Measurements from ENCODE around the gene KLRF1. TPM values are rescaled to one million over a fixed set of nuclear protein-coding genes. Genes with fewer than 3 reads are reported as not detected.
"Not testable (repeated sequence)": the region's sequence is repeated elsewhere in the genome, so short reads cannot be mapped to it uniquely, and the experiment has no call there.

KLRF1 gene
- total RNA-seq, 4 donors from 2014 or later, result not detected

DNA sequence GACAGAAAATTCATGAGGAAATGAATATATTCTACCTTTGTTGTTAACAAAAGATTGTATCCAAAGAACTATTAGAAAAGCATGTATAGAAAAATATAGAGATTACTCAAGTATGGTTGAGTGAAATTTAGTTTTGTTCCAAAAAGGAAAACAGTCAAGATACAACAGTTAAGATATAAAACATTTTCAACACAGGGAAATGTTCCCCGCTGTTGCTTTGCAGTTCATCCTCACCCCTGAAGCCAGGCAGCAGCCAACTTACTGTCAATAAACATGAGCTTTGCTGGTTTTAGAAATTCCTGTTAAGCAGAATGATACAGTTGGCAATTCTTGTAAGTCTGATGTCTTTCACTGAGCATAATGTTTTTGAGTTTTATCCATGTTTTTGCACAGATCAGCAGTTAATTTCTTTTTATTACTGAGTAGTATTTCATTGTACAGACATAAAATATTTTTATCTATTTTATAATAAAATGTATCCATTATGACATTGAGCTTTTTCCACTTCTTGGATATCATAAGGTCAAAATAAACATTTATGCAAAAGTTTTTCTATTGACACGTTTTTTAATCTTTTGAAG, 43.1 kb downstream of the KLRF1 start:
- Histone ChIP-seq H3K4me1 (no peaks in the 10 kb centered on the region), H3K4me3 (peak overlapping the region; percentile 42 to 64), H3K9me3 (no peaks in the 10 kb centered on the region), H3K27me3 (no peaks in the 10 kb centered on the region), H3K36me3 (no peaks in the 10 kb centered on the region), H3K27ac (peak overlapping the region; percentile 52 to 76 (median 74))
- TF ChIP-seq EP300 (IDR thresholded peaks at IDR 0.05) (no peak), POLR2AphosphoS5 (IDR thresholded peaks at IDR 0.05) (no peak), POLR2A (IDR thresholded peaks at IDR 0.05) (no peak)
- TF ChIP-seq, protein P1, sequence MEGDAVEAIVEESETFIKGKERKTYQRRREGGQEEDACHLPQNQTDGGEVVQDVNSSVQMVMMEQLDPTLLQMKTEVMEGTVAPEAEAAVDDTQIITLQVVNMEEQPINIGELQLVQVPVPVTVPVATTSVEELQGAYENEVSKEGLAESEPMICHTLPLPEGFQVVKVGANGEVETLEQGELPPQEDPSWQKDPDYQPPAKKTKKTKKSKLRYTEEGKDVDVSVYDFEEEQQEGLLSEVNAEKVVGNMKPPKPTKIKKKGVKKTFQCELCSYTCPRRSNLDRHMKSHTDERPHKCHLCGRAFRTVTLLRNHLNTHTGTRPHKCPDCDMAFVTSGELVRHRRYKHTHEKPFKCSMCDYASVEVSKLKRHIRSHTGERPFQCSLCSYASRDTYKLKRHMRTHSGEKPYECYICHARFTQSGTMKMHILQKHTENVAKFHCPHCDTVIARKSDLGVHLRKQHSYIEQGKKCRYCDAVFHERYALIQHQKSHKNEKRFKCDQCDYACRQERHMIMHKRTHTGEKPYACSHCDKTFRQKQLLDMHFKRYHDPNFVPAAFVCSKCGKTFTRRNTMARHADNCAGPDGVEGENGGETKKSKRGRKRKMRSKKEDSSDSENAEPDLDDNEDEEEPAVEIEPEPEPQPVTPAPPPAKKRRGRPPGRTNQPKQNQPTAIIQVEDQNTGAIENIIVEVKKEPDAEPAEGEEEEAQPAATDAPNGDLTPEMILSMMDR (IDR thresholded peaks at IDR 0.05), result no peak
- ATAC-seq, result no peak
- 57 to 66% methylated on average over 2 of the region's 2 CpGs for WGBS, 2 donors (ENCODE audit: low coverage in 1 of 2)

DNA sequence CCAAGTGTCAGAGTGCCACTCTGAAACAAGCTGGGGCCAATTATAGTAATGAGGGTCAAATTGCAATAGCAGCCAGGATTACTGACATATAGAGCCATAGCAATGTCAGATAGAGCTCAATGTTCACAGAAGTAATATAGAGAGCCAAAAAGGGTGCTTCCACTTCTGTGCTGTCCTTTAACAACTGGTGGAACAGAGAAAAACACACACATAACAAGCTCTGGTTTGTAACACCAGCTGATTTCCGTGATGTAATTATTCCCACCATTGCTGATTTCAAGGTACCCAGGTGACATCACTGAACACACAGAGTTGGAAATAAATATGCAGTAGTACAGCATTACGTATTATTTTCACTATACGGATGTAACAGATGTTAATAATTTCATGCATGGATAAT, 44.9 kb downstream of the KLRF1 start:
- ATAC-seq, result no peak
- no peak overlapping the region for H3K4me3 ChIP-seq
- no peaks in the 10 kb centered on the region for H3K27me3 ChIP-seq
- WGBS, 2 donors (ENCODE audit: low coverage in 1 of 2), result 89 to 95% methylated on average over 3 of the region's 3 CpGs
- no peaks in the 10 kb centered on the region for H3K9me3 ChIP-seq
- no peaks in the 10 kb centered on the region for H3K36me3 ChIP-seq
- no peak overlapping the region for H3K27ac ChIP-seq
- TF ChIP-seq POLR2AphosphoS5 (IDR thresholded peaks at IDR 0.05), result no peak
- H3K4me1 ChIP-seq, result no peaks in the 10 kb centered on the region

DNA sequence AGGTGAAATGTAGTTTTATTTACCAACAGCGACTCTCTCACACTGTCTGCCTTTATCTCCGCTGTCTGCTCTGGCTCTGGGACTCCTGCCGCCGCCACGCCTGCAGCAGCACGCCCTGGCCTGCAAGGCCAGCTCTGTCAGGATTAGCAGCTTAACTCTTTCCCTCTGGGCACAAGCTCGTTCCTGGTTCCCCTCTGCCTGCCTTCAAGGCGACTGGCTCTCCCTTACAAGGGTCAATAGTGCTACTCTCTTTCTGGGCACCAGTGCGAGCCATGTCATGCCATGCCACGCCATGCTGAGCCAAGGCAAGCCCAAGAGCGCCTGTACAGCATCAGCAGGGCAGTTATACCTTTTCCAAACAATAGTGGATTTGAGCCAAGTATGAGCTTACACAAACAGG, 45.5 kb downstream of the KLRF1 start:
- no peak overlapping the region for H3K4me3 ChIP-seq
- H3K27me3 ChIP-seq, result no peaks in the 10 kb centered on the region
- H3K4me1 ChIP-seq, result no peaks in the 10 kb centered on the region
- no peak overlapping the region for H3K27ac ChIP-seq
- H3K36me3 ChIP-seq, result no peaks in the 10 kb centered on the region
- no peak for ATAC-seq
- TF ChIP-seq, protein P1 (IDR thresholded peaks at IDR 0.05), result no peak
- 65 to 90% methylated on average over 3 to 11 of the region's 11 CpGs for WGBS, 2 donors (ENCODE audit: low coverage in 1 of 2)
- no peaks in the 10 kb centered on the region for H3K9me3 ChIP-seq

GRCh38 chr12:9876120-9876519, 48.8 kb downstream of the KLRF1 start:
- not testable (repeated sequence) for H3K9me3 ChIP-seq, H3K36me3 ChIP-seq, ATAC-seq, H3K4me1 ChIP-seq, H3K27ac ChIP-seq, H3K4me3 ChIP-seq, H3K27me3 ChIP-seq
- no CpG with 5 or more reads among the region's 26 CpGs for WGBS, 2 donors (ENCODE audit: low coverage in 1 of 2)

- WGBS, 2 donors (ENCODE audit: low coverage in 1 of 2), result 72 to 77% methylated on average over 4 of the region's 4 CpGs
- TF ChIP-seq EP300 (IDR thresholded peaks at IDR 0.05) (no peak), POLR2AphosphoS5 (IDR thresholded peaks at IDR 0.05) (no peak), POLR2A (IDR thresholded peaks at IDR 0.05) (no peak)
- TF ChIP-seq, protein P1 (IDR thresholded peaks at IDR 0.05), result no peak
- H3K4me1 ChIP-seq, result no peaks in the 10 kb centered on the region
- H3K4me3 ChIP-seq, result no peak overlapping the region
- no peak overlapping the region for H3K27ac ChIP-seq
- H3K27me3 ChIP-seq, result no peaks in the 10 kb centered on the region
- no peaks in the 10 kb centered on the region for H3K9me3 ChIP-seq
- no peak for ATAC-seq
- no peaks in the 10 kb centered on the region for H3K36me3 ChIP-seq
Observed at GRCh38 chr12:9880532-9881078, 53.3 kb downstream of the KLRF1 start.

DNA sequence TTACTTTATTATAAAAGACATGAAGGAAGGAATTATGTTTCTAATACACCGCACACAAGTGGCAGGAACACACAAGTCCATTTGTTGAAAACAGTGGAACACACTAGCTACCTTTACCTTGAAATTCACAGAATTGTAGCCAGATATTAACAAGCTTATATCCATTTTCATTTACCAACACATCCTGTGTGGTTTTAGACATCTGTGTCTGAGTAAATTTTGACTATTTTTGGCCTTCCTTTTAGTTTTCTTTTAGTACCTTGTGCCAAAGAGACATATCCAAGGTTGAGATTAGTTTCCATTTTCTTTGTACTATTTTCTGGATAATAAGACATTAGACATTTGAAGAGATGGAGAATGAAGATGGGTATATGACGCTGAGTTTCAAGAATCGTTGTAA, 54.0 kb downstream of the KLRF1 start, which contains the start of gene KLRF2:
Gene KLRF2 (plus strand): TSS at position 244 of the 400 bp plus-strand sequence. CDS start 107 bp downstream, at position 351.
- Histone ChIP-seq H3K4me3 (no peak within 1 kb of the TSS), H3K27ac (no peak within 1 kb of the TSS), H3K4me1 (no peaks in the 10 kb centered on the region), H3K36me3 (no peaks in the 10 kb centered on the region), H3K27me3 (no peaks in the 10 kb centered on the region), H3K9me3 (no peaks in the 10 kb centered on the region)
- 90 to 92% methylated on average over 3 of the region's 3 CpGs for WGBS, 2 donors (ENCODE audit: low coverage in 1 of 2)
- ATAC-seq, result no peak
- TF ChIP-seq, protein P1 (IDR thresholded peaks at IDR 0.05), result no peak
- TF ChIP-seq POLR2AphosphoS5 (IDR thresholded peaks at IDR 0.05) (no peak), POLR2A (IDR thresholded peaks at IDR 0.05) (no peak), EP300 (IDR thresholded peaks at IDR 0.05) (no peak)

Measured in gastroesophageal sphincter (tissue), 4 donors.